KOPT-K1 (cell line): ENCODE results near the gene CREBRF.
"Not testable (repeated sequence)": the region's sequence is repeated elsewhere in the genome, so short reads cannot be mapped to it uniquely, and the experiment has no call there.

Experiments
- H3K27ac ChIP-seq: fragments of 200-600 bp; sonication (generic); 2 replicates; pipeline ENCODE4 v1.5.1; 2016; ENCODE audit warnings: antibody characterized with exemption, mild to moderate bottlenecking, low read depth, low read length; ENCODE audit not compliant: poor library complexity, severe bottlenecking
- H3K36me3 ChIP-seq: fragments of 200-600 bp; sonication (generic); 2 replicates; pipeline ENCODE4 v1.5.1; 2017; ENCODE audit warnings: antibody characterized with exemption, mild to moderate bottlenecking, low read length, moderate library complexity; ENCODE audit not compliant: insufficient read depth
- H3K9me3 ChIP-seq: fragments of 200-600 bp; sonication (generic); 2 replicates; pipeline ENCODE4 v1.5.1; 2017; ENCODE audit warnings: antibody characterized with exemption, low read length, mild to moderate bottlenecking; ENCODE audit not compliant: insufficient read depth, poor library complexity, severe bottlenecking

Gene CREBRF

DNA sequence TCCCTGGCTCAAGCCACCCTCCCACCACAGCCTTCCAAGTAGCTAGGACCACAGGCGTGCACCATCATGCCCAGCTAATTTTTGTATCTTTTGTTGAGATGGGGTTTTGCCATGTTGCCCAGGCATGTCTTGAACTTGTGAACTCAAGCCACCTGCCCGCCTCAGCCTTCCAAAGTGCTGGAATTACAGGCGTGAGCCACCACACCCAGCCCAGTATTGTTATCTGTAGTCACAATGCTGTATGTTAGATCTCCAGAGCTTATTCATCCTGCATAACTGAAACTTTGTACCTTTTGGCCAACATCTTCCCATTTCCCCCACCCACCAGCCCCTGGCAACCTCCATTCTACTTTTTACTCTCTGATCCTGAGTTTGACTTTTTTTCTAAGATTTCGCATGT lies 37.5 kb downstream of the CREBRF start:
- H3K27ac ChIP-seq = no peak overlapping the region
- no peaks in the 10 kb centered on the region for H3K9me3 ChIP-seq
- H3K36me3 ChIP-seq = no peaks in the 10 kb centered on the region

DNA sequence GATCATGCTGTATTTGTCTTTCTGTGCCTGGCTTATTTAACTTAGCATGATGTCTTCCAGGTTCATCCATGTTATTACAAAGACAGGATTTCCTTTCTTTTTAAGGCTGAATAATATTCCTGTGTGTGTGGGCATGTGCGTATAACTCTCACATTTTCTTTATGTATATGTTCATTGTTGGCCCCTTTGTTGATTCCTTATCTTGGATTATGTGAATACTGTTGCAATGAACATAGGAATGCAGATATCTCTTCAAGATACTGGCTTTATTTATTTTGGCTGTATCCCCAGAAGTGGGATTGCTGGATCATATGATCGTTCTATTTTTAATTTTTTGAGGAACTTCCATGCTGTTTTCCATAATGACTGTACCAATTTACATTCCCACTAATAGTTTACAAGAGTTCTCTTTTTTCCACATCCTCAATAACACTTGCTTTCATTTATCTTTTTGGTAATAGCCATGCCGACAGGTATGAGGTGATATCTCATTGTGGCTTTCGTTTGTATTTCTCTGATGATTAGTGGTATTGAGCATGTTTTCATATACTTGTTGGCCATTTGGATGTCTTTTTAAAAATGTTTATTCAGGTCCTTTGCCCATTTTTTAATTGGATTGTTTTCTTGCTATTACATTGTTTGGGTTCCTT lies 38.0 kb downstream of the CREBRF start:
- no peaks in the 10 kb centered on the region for H3K9me3 ChIP-seq
- H3K27ac ChIP-seq = no peak overlapping the region
- no peaks in the 10 kb centered on the region for H3K36me3 ChIP-seq

DNA sequence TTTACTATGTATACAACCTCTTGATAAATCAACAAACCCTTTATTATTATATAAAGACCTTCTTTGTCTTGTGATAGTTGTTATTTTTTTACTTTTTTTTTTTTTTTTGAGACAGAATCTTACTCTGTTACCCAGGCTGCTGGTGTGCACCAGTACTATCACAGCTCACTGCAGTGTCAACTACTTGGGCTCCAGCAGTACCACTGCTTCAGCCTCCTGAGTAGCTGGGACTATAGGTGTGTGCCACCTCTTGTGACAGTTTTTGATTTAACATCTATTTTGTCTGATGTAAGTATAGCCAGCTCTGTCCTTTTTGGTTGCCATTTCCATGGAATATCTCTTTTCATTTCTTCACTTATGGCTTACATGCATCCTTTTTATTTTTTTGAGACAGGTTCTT lies 42.6 kb downstream of the CREBRF start:
- no peaks in the 10 kb centered on the region for H3K36me3 ChIP-seq
- H3K9me3 ChIP-seq = peaks cover 13% of the 10 kb centered on the region
- no peak overlapping the region for H3K27ac ChIP-seq

DNA sequence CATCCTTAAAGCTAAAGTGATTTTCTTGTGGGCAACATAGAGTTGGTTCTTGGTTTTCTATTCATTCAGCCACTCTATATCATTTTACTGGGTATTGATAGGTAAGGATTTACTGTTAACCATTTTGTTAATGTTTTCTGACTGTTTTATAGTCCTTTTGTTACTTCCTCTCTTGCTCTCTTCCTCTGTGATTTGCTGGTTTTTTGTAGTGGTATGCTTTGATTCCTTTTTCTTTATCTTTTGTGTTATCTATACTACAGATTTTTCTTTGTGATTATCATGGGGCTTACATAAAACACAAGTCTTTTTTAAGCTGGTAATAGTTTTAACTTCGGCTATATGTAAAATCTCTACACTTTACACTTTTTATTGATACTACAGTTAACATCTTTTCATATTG lies 43.3 kb downstream of the CREBRF start:
- no peaks in the 10 kb centered on the region for H3K36me3 ChIP-seq
- no peak overlapping the region for H3K27ac ChIP-seq
- peaks cover 13% of the 10 kb centered on the region for H3K9me3 ChIP-seq

DNA sequence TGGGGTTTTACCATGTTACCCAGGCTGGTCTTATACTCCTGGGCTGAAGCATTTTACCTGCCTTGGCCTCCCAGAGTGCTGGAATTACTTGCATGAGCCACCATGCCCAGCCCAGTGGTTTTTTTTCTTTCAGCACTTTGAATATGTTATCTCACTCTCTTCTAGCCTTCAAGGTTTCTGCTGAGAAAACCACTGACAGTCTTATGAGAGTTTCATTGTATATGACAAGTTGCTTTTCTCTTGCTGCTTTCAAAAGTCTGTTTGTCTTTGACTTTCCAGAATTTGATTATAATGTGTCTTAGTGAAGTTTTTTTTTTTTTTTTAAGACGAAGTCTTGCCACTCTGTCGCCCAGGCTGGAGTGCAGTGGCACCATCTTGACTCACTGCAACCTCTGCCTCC lies 45.1 kb downstream of the CREBRF start:
- peaks cover 13% of the 10 kb centered on the region for H3K9me3 ChIP-seq
- no peak overlapping the region for H3K27ac ChIP-seq
- H3K36me3 ChIP-seq = no peaks in the 10 kb centered on the region

DNA sequence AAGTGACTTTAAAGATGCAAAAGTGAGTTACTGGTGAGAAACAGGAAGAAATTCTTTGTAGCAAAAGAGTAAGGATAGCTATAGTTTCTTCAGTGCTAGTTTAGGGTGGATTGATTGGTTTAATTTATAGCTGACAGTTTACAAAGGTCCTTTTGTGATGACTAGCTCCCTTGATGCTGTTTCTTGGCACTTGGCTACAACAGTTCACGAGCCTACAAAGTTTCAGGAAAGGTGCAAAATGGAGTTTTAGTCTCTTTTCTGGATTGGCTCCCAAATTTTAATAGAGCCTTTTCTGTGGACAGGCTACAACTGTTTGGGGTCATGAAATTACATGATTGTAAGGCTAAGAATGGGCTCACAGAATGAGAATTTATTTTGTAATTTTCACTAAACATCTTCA lies 47.3 kb downstream of the CREBRF start:
- H3K9me3 ChIP-seq = peaks cover 13% of the 10 kb centered on the region
- H3K36me3 ChIP-seq = no peaks in the 10 kb centered on the region
- H3K27ac ChIP-seq = no peak overlapping the region

DNA sequence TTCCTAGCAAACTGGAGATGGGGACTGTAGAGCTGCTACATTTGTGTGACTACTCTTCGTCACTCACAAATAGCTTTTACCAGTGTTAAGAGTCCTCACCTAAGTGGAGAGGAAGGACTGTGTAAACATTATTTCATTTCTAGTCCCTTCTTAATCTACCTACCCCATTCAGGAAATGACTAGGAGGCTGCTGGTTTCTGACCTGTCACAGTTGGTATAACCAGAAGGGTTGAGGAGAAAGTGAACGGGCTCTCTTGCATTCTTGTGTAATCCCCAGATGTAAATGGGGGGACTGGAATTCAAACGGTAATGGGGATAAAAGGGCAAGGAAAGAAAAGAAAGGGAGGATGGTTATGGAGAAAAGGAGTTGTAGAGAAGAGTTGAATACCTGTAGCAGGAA lies 52.8 kb downstream of the CREBRF start:
- Histone ChIP-seq H3K27ac (no peak overlapping the region), H3K36me3 (no peaks in the 10 kb centered on the region), H3K9me3 (no peaks in the 10 kb centered on the region)

DNA sequence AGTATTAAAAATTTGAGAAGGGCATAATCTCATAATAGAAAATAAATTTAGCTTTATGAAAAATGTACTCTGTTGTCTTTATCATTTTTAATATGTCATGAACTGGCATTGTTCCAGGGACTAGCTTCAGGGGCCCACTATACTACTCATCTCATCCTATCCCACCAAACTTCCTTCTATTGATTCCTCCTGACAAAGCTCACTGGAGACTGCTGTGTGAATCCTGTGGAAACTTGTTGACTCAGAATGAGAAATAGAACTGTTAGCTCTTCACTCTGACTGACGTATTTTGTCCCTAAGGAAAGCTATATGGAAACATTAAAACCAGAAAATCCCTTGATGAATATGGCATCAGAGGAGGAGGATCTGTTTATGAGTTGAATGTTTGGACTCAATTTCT lies 58.4 kb downstream of the CREBRF start:
- no peaks in the 10 kb centered on the region for H3K36me3 ChIP-seq
- H3K9me3 ChIP-seq = peaks cover 4% of the 10 kb centered on the region
- H3K27ac ChIP-seq = no peak overlapping the region

DNA sequence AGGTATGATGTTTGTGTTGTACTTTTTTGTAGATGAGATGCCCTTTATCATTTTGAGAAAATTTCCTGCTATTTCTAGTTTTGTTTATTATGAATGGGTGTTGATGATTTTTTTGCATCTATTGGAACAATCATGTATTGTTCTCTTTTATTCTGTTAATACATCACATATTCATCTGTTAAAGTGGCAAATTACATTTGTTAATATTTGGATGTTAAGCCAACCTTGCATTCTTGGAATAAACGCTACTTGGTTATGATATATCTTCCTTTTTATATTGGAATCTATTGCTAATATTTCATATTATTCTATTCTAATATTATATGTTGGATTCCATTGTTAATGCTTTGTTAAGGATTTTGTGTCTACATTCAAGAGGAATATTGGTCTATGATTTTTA lies 63.6 kb downstream of the CREBRF start:
- no peak overlapping the region for H3K27ac ChIP-seq
- no peaks in the 10 kb centered on the region for H3K36me3 ChIP-seq
- H3K9me3 ChIP-seq = peaks cover 9% of the 10 kb centered on the region

DNA sequence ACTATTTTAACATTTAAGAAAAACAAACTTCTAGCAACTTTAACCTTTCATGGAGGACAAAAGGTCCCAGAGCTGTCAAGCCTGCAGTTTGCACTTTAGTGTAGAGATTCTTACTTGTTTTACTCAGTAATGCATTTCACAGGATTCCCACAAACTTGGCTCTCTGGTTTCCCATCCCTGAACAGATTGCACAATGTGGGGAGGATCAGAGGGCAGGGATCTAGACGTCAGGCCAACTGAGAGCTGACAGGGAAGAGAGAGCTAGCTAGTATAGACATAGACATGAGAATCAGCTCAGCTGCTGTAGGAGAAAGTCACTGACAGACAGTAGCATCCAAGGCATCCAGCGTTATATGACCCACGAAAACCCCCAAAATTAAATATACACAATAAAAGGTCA lies 67.3 kb downstream of the CREBRF start:
- H3K36me3 ChIP-seq = no peaks in the 10 kb centered on the region
- H3K27ac ChIP-seq = no peak overlapping the region
- H3K9me3 ChIP-seq = peaks cover 9% of the 10 kb centered on the region

DNA sequence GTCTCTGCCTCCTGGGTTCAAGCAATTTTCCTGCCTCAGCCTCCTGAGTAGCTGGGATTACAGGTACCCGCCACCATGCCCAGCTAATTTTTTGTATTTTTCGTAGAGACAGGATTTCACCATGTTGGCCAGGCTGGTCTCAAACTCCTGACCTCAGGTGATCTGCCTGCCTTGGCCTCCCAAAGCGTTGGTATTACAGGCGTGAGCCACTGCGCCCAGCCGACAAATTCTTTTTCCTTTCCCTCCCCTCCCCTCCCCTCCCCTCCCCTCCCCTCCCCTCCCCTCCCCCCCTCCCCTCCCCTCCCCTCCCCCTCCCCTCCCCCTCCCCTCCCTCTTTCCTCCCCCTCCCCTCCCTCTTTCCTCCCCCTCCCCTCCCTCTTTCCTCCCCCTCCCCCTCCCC lies 76.0 kb downstream of the CREBRF start:
- H3K36me3 ChIP-seq, H3K9me3 ChIP-seq, H3K27ac ChIP-seq: not testable (repeated sequence)

DNA sequence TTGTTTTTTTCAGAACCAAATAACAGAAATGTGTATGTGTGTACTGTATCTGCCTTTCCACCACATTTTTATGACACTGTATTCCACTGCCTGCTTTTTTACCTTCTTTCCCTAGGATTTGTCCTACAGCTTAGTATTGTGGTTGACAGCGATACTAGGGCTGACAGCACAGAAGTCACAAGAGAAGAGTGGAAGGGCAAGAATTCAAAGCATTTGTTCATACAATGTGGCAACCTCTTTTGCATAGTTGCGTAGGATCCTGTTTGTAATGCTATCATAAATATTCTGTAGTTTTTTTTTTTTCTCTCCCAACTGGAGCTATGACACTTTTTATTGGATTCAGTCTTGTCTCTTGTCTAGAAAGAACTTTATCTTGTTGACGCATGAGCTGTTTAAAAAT lies 82.6 kb downstream of the CREBRF start:
- Histone ChIP-seq H3K36me3 (no peaks in the 10 kb centered on the region), H3K27ac (no peak overlapping the region), H3K9me3 (no peaks in the 10 kb centered on the region)

DNA sequence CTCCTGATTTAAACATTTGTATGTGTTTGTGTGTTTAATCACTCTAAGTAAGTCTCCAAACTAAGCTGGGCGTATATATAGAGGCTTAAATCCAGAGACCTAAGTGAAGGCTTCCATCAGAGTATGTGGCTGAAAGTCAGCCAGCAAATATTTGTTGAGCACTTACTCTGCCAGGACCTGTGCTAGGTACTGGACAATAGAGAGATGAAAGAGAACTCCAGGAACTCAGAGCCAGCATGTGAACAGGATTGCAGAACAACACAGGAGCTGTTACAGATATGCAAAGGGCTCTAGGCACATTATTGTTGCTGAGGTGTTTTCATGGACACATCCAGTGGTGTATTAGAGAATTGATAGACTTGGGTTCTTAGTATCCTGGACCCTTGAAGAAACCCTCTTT lies 83.5 kb downstream of the CREBRF start:
- no peaks in the 10 kb centered on the region for H3K36me3 ChIP-seq
- H3K27ac ChIP-seq = no peak overlapping the region
- H3K9me3 ChIP-seq = no peaks in the 10 kb centered on the region

DNA sequence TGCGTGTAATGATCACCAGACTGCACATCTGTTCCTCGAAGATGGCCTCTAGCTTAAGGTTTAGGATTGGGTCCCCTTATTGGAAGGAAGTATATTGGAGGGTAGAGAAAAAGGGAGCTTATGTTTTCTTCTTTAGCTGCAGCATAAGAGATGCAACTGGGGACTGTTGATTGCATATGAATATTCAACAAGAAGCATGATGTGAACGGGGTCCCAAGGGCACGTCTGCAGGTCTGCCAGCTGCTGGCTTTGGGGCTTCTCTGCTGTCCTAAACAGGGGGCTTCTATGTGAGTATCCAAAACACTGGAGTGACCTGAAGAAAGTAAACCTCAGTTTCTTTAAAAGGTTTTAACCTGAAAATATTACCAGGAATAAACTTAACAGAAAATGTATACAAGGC lies 84.6 kb downstream of the CREBRF start:
- Histone ChIP-seq H3K27ac (no peak overlapping the region), H3K36me3 (no peaks in the 10 kb centered on the region), H3K9me3 (no peaks in the 10 kb centered on the region)

DNA sequence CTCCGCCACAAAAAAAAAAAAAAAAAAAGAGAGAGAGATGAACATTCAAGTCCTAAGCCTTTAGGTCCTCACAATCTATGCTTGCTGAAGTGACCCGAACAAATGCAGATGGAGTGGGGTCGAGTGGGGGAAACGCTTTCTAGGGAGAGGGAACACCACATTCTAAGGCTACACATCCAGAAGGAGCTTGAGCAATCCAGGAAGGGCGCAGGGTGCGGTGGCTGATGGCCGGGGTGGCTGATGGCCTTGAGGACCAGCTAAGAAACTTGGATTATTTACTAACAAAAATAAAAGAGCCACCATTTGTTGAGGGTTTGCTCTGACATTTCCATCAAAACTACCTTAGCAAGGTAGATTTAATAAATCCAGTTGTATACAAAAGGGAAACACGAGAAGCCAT lies 87.4 kb downstream of the CREBRF start:
- no peak overlapping the region for H3K27ac ChIP-seq
- H3K36me3 ChIP-seq = peaks cover 10% of the 10 kb centered on the region
- no peaks in the 10 kb centered on the region for H3K9me3 ChIP-seq

DNA sequence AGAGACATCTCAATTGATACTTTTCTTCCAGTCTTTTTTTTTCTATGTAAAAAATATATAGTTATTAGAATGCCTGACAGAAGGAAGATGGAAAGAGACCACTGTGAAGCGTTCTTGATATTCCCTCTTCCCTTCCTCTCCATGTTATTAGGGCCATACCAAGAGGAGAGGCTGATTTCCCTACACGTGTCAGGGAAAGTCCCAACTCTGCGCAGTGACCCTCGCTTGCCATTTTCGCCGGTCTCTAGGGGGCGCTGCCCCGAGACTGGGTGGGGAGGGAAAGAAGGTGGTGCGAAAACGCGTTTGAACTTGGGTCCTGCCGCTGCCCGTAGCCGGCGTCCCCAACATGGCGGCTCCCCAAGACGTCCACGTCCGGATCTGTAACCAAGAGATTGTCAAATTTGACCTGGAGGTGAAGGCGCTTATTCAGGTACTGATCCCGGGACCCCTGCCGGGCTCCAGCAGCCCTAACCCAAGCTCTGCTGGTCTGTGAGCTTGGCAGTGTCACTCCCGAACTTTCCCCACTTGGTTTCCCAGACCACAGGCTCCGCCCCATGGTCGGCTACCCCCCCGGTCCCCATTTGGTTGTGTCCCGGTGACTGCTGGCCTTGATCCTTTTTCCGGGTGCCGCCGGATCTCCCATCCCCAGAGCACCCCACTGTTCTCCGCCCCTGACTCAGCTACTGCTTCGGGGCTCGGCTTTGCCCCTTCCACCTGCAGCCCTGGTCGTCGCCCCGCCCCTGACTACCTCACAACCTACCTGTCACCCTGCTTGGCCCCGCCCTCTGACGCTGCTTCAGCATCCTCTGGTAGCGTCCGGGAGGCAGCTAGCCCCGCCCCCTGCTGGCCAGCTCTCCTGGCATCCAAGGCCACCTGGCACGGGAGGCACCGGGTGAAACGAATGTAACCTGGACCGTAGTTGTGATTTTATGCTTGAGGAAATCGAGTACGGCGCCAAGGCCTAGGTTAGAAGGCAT lies 88.3 kb downstream of the CREBRF start, which contains the start of gene BNIP1:
Gene BNIP1 (plus strand): TSS at position 332 of the 977 bp plus-strand sequence. CDS start 15 bp downstream, at position 347.
- Histone ChIP-seq H3K9me3 (no peaks in the 10 kb centered on the region), H3K27ac (peak within 1 kb of the TSS; percentile 80), H3K36me3 (peaks cover 20% of the 10 kb centered on the region)
